Stimulated activated CD8-positive, alpha-beta memory T cell treated with anti-CD3 and anti-CD28 coated beads, Interleukin-12 subunit alpha, Interleukin-12 subunit beta, amount 100 ng/mL, for 4 hours (primary cell): ENCODE results near the gene RPS27L.

ENCODE experiments used
- DNase-seq: peaks from one replicate; pipeline ENCODE4 v3.0.0-alpha.2; 2020; ENCODE audit warnings: low read depth

Gene RPS27L

DNA sequence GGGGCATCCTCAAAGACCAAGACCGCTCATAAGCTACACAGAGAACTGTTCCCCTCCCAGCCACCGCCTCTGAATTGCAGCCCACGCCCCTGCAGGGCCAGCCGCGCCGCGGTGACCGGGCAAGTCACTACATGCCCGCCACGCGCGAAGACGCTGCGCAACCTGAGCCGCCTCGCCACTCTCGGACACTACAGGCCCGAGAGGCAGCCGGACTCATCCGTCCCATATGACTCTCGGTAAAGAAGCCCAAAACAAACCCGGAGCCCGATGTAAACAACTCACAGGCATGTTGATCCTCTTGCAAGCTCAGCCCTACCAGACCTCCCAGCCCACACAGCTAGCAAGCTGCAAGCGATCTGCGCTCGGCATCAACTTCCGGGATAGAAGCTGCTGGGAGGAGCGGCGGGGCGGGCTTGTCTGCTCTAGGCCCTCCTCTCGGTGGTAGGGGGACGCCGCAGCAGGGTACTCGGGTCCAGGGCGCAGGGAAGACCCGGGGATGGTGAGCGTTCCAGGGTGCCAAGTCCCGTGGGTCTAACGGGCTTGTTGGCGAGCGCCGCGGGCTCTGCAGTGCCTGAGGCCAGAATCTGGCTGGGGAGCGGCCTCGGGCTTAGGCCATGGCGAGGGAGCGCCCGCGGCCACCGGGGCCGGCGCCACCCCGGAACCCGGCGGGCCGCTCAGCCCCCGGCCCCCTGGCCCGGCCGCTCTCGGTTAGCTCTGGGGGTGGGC is at the start of gene RPS27L:
RPS27L (minus strand) TSS at position 360 of the 726 bp plus-strand sequence; CDS start at position 288, 72 bp downstream.
- DNase-seq, result peak; percentile 74

DNA sequence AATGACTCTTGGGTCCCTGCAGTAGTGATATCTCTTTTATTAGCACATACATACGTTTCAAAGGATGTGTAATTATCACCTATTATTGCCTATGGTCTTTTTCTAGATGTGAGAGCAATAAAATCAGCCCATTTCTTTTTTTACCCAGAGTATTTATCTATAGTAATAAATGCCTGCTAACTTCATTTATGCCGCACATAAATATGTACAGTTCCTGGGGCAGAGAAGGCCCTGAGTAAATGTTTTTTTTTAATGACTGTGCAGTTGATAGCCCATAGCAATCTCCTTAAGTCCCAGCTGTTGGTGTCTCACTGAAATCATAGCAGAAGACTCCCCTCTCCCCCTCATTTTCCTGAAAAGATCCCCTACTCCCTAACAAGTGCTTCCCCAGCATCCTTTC is 48.8 kb upstream of the RPS27L start:
- DNase-seq, result no peak

DNA sequence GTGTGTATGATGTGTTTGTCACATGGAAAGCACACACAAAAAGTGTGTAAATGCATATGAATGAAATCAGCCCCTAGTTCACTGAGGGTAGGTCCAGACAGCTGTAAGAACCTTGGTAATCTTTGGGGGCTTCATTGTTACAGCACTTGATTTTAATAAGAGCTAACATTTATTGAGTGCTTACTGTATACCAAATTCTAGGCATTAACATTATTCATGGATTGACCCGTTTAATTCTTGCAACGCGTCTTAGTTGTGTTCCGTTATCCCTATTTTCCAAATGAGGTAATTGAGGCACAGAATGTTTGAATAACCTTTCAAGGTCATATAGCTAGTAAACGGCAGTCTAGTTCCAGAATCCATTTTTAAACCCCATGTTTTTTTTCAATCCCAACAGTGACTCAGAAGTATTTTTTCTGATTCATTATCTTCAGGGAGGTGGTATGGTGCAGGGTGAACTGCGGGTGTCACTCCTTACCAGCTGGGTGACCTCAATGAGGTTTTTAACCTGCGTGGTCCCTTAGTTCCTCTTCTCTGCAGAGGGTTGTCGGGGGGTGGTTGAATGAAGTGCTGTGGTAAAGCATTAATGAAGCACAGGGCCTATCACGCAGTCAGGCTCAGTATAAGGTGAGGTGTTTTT is 46.3 kb upstream of the RPS27L start:
- DNase-seq, result peak; percentile 41

DNA sequence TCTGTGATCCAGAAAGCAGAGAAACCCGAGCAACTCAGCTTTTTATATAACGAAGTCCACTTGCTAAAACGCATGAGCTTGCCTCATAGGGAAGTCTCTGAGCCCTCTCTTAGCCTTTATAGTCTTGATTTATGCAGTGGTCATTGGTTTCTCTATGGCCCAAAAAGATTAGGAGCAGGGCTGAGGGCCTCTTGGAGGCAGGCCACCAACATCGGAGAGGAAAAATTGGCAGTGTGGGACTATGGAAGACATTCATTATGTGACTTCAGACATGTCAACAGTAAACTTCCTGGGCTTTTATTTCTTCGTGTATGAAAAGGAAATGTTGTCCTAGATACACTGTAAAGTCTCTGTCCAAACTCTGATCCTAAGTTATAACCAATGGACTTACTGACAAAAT is 45.6 kb upstream of the RPS27L start:
- DNase-seq, result no peak

DNA sequence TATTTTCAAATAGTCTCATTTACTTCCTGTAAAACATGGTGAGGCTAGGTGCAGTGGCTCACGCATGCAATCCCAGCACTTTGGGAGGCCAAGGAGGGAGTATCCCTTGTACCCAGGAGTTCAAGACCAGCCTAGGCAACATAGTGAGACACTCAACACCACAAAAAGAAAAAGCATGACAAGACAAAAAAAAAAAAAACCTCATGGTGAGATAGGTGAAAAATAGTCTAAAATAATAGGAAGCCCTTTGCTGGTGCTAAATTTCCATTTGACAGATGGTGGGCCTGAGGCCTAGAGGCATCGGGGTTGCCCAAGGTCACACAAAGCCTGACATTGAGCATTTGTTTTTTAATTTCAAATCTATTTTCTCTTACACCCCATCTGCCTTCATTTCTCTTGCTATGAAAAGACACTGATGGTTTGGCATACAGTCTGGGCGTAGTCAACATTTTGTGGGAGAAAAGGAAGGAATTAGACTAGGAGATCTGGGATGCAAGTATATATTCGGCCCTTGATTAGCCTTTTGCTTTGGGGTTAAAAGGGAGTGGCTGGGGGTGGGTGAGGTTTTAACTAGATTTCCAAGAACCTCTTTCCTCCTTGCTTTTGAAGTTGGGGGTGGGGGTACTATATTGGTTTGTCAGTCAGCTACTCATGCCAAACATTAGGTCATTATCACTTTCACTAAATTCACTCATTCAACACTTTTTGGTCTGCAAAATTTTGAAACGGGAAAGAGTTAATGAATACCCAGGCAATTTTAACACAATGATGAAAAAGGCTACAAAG is 43.4 kb upstream of the RPS27L start:
- no peak for DNase-seq

DNA sequence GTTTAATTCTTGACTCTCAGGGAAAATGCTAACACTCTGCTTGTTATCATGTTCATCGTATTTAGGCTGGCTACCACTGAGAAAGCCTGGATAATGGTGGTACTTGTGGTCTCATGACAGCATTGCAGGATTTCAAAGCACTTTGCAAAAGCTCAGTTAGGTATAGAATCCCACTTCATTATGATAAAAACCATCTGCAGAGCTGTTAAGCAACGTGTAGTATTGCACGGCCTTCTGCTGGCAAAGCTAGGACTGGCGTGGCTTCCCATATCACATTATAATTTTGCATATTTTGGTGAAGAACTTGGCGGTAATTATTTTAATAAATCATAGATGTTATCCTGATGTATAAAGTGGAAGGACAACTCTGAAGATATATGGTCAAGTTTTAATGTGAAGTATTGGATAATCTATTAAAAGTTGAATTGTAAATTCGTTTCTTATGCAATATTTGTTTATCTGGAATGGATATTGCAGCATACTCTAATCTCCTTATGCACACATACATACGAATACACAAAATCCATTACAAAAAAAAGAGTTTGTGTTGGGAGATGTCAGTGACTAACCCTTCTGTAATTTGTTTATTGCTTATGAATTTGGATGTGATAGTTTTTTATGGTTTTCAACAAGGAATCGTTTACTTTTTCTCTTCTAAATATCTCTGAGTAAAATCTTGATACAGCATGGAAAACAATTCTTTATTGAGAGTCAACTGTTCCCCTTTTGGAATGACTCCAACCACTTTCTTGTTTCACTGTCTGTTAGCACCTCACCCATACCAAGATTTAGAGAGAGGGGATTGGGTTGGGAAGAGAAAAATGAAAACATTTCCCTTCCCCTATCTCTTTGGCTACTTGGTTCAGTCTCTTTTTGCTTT is 41.3 kb upstream of the RPS27L start:
- DNase-seq, result no peak

DNA sequence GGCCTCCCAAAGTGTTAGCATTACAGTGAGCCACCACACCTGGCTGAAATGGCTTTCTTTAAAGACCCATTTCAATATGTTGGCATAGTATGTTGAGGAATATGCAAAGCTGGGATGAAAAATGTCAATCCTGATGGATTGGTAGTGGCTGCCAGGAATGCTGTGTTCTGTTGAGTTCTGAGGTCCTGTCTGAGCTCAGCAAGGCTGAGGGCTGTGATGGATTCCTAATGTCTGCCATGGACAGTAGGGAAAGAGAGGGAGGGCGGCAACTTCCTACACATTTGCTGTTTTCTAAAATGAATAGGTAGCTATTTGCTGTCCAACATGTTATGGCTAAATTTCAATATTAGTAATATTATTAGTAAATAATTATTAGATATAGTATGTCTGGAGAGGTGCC is 40.3 kb upstream of the RPS27L start:
- DNase-seq, result no peak

DNA sequence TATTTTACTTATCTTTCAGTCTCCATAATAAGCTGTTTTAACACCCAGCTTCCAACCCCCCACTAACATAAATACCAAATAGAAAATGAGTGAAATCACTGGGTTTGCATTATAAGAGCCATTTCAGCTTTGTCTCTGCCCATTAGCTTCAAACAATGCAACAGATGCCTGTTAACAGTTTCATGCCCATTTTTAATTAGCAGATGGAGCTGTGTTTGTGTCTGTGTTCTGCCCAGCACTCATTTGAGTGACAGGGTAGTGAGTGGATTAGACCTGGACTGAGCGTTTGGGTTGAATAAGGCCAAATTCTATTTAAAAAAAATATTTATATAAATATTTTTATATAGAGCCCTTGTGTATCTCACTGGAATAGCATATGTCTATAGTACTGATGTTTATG is 39.6 kb upstream of the RPS27L start:
- no peak for DNase-seq

DNA sequence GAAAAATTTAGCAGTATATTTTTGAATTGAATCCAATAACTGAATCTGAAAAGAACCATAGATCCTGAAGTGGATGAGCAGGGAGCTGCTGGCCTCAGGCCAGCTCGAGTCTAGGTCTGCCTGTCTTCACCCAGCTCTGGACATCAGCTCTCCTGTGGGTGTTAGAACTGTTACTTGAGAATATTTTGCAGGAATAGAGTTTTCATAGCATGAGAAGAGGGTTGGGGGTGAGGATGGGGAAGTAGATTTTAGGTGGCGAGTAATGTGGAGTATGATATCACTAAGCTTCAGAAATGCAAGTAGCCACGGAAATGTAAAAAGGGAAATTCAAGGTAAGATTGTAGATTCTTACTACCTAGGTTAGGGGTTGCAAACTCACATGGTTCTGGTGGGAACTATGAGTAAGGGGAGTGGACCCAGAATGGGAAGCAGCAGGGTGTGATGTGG is 38.3 kb upstream of the RPS27L start:
- DNase-seq, result no peak

DNA sequence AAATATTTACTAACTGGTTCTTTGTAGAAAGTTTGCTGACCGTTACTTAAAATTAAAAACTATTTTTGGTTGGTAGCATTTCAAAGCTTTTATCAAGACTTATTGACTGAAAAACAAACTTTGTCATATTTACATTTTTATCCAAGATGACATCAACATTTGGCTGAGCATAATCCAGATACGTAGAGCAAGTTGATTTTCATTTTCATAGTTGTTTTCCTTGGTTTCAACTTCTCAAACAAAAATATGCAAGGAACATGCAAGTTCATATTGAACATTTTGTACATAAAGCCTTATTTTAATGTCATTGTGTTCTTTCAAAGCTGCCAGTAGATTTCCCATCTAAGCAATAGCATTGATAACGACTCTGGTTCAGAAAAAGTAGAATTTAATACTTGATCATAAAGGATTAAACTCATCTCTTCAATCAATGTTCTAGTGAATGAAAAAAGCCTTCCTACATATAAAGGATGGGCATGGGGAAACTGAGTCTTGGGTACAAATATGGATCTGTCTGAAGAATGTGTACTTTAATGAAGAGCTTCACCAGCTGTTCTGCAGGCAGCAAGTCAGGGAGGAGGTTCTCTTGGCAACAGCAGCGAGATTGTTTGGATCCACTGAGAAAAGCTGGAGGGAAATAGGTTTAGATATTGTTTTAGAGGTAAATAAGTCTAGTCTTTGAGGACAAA is 37.7 kb upstream of the RPS27L start:
- no peak for DNase-seq

DNA sequence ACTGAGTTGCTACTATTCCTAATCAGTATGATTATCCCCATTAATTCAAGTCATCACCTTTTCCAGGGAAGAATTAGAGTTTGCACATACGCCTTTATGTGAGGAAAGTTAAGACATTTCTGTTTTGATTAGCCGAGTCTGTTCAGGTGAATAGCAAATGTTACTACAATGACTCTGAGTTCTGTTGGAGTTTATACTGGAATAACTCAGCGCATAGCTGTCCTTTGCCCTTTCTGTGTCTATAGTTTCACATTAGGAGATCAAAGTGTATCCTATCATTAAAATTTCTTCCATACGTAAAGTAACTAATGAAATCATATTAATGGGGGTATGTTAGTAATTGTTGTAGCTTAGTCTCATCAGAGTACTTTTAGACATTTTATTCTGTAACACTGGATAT is 37.0 kb upstream of the RPS27L start:
- DNase-seq, result no peak

DNA sequence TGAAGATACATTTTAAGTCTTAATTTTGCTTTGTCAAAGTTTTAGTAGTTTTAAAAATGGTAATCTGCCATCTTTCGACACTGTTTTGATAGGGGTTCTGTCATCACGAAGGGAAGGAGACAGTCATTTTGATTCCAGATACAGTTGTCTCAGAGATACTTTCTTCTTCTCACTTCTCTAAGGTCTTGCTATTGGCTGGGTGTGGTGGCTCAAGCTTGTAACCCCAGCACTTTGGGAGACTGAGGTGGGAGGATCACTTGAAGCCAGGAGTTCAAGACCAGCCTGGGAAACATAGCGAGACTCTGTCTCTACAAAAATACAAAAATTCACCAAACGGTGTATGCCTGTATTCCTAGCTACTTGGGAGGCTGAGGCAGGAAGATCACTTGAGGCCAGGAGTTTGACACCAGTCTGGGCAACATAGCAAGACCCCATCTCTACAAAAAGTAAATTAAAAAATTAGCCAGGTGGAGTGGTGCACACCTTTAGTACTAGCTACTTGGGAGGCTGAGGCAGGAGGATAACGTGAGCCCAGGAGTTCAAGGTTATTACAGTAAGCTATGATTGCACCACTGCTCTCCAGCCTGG is 35.4 kb upstream of the RPS27L start:
- no peak for DNase-seq

DNA sequence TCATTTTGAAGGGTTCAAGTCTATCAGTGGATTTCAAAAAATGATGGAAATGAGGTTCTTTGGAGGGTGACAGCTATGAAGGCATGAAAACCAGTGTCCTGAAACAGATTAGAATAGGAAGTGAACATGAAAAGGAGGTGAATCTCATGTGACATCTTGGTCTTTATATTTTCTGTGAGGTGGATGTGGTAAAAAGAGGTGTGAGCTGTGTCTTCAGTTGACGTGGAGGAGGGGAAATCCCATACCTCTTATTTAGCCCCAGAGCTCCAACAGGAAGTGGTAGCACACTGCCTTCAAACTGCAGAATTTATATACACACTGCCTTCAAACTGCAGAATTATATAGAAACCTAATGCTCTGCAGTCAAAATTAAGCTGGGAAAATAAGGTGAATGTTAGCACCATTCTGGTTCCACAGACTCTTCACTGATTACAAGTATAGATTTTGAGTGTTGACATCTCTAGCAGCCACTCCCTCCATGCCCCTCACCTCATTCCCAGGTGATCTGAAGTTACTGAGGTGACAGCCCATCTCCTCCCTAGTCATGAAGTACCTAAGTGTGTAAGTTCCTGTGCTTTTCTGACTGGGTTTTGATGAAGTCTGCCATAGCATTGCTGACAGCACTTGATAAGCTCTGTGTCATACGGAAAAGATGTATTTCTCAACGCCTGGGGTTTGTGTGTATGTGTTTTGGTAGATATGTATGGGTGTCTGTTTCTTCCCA is 34.8 kb upstream of the RPS27L start:
- no peak for DNase-seq

DNA sequence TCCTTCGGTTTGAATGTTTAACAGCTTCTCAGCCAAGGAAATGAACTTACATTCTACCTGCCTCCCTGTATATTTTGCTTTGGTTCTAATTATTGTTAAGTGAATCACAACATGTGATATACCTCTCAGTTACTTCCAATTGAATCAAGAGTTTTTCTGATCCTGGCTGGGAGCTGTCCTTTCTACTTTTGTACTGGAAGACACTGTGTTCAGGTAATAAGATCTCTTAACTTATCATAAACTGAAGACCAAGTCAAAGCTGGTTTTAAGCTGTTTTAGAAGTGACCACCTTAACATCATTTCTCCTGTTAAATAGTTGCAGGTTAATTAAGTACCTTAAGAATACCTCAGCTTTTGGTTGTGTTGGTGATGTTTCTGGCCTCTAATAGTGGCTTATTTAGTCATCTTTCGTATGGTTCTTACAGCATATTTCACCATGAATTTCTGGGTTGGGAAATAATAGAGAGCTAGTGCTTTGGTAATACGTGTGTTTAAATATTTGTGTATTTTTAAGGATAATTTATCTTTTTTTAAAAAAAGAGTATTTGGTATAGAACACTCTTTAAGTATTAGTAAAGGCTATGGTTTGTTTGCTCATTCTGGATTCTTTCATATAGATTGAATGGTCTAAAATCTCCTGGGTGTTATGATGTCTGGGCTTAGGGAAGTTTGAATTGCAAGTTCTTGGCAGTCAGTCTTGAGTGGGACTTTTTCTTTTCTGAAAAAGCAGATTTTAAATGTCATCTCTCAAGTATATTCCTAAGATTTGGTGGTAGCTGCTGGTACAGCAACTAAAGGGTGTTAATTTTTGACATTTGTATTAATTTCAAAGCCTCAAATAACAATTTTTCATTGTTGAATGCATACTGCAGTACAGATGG is 33.7 kb upstream of the RPS27L start:
- no peak for DNase-seq

DNA sequence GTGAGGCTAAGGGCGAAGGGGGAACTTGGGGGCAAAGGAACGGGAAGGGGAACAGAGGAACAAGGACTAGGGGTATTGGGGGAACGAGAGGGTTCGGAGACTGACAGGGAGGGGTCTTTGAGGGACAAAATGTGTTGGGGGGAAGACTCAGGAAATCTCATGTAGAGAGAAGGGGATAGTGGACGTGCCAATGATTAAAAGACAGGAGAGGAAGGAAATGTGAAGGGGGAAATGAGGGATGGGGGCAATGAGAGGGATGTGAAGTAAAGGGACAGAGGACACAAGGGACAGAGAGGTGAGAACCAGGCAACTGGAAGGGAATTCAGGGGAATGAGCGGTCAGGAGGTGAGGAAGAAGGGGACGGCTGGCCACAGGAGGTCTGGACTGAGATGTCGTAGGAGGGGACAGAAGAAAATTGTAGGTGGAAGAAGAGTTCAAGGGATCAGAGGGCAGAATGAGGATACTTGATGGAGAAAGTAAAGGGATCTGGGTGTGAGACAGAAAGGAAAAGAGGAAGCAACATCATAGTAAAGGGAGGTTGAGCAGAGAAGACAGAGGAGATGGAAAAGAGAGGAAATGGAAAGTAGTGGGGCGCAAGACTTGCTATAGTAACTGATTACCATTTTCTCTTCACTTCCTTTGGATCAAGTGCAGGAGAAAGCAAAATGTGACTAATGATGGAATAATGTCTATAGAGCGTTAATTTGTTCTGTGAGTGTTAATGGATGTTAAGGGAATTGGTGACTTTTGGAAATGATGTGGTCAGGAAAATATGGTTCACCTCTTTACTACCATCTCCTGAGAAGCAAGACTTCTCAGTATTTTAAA is 32.9 kb upstream of the RPS27L start:
- DNase-seq, result no peak

DNA sequence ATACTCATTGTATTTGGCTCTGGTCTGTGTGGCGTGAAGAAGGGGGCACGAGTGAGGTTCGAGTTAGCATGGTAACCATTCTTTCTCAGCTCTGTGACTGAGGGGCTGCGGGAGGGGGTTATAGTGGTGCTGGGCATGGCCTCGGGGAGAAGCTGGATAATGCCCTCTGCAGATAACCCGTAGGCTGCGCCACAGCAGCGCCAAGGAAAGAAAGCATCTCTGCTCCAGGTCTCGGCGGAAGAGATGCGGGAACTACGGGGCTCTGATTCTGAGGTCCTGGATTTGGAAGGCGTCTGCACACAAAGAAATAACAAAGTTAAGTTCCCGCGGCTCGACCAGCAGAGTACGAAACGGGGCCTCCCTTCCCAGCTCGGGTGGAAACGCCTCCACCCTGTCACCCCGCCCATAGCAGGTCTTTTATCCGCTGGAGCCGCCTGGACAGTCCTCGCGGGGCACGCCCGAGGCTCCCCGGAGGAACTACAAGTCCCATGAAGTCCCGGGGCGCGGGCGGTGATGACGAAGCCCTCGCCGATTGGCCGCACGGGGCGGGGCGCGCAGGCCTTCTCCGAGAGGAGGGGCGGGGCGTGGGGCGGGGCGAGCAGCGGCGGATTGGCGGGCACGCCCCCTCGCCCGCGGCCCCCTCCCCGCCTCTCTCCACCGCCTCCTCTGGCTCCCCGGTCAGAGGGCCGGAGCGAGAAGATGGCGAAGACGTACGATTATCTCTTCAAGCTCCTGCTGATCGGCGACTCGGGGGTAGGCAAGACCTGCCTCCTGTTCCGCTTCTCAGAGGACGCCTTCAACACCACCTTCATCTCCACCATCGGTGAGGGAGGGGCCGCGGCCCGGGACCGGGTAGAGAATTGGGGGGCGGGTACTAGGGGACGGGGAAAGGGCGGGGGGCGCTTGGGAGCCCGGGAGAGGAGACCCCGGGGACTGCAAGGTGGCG is 31.9 kb upstream of the RPS27L start, which contains the start of gene RAB8B:
RAB8B (plus strand) TSS at position 681 of the 946 bp plus-strand sequence; CDS start at position 700, 19 bp downstream.
- DNase-seq, result peak; percentile 98
